GM18517 (cell line): ENCODE results near the gene C1orf174.
A peak's percentile ranks its signal among the peaks of the same experiment; 100 is the strongest.

Experiments
- ATAC-seq: cut with Tn5 transposase; IDR thresholded peaks from one replicate; pipeline ENCODE4 v1.9.1; 2021; ENCODE audit warnings: mild to moderate bottlenecking, moderate library complexity; ENCODE audit not compliant: unreplicated experiment

C1orf174 gene

GRCh38 chr1:3900150-3900968 lies at the start of gene C1orf174:
TSS of gene C1orf174 (minus strand) at chr1:3900272. CDS start at chr1:3900186, 86 bp downstream.
- ATAC-seq, result peak; percentile 71

- ATAC-seq, result no peak
Observed at GRCh38 chr1:3948344-3948743, 48.3 kb upstream of the C1orf174 start.

GRCh38 chr1:3945916-3946840 lies 46.1 kb upstream of the C1orf174 start:
- no peak for ATAC-seq

- ATAC-seq, result no peak
Observed at GRCh38 chr1:3945222-3945621, 45.1 kb upstream of the C1orf174 start.

GRCh38 chr1:3944578-3945125 lies 44.6 kb upstream of the C1orf174 start:
- no peak for ATAC-seq

- no peak for ATAC-seq
Observed at GRCh38 chr1:3943806-3944577, 43.9 kb upstream of the C1orf174 start.

GRCh38 chr1:3943123-3943431 lies 43.0 kb upstream of the C1orf174 start:
- no peak for ATAC-seq

GRCh38 chr1:3942416-3943122 lies 42.5 kb upstream of the C1orf174 start:
- ATAC-seq, result no peak

- no peak for ATAC-seq
Observed at GRCh38 chr1:3940754-3941345, 40.8 kb upstream of the C1orf174 start.

GRCh38 chr1:3940081-3940753 lies 40.1 kb upstream of the C1orf174 start:
- ATAC-seq, result no peak

- ATAC-seq, result no peak
Observed at GRCh38 chr1:3939242-3940080, 39.4 kb upstream of the C1orf174 start.

- ATAC-seq, result no peak
Observed at GRCh38 chr1:3932156-3932919, 32.3 kb upstream of the C1orf174 start.

- no peak for ATAC-seq
Observed at GRCh38 chr1:3931007-3931912, 31.2 kb upstream of the C1orf174 start.

- no peak for ATAC-seq
Observed at GRCh38 chr1:3930301-3931006, 30.4 kb upstream of the C1orf174 start.

GRCh38 chr1:3929126-3929525 lies 29.1 kb upstream of the C1orf174 start:
- ATAC-seq, result no peak

- ATAC-seq, result no peak
Observed at GRCh38 chr1:3928586-3928985, 28.5 kb upstream of the C1orf174 start.
